Ovary (tissue), 9 donors: ENCODE measurements around the gene KRTAP5-5. TPM values are rescaled to one million over a fixed set of nuclear protein-coding genes. Genes with fewer than 3 reads are reported as not detected.

ENCODE experiments used
- DNase-seq, 5 donors: peaks; one replicate each; pipeline ENCODE4 v3.0.0-alpha.2; 2019 to 2020
- H3K27ac ChIP-seq, 2 donors: fragments of 200-600 bp; one replicate each; pipeline versions ENCODE4 v1.5.1 to v1.8.0; 2019 to 2022
- H3K27me3 ChIP-seq: fragments of 200-600 bp; one replicate; pipeline ENCODE4 v1.8.0; 2022
- H3K36me3 ChIP-seq: fragments of 200-600 bp; sonication (generic); one replicate; pipeline ENCODE4 v1.5.1; 2019
- H3K4me1 ChIP-seq: one replicate; pipeline ENCODE4 v1.8.1; 2013; ENCODE audit warnings: mild to moderate bottlenecking, moderate library complexity; ENCODE audit not compliant: insufficient read depth
- H3K4me3 ChIP-seq: fragments of 200-600 bp; sonication (generic); one replicate; pipeline ENCODE4 v1.5.1; 2017
- H3K9me3 ChIP-seq, 2 donors: fragments of 200-600 bp in 1 of 2; sonication (generic) in 1 of 2; one replicate each; pipeline versions ENCODE4 v1.5.1 to v1.8.1; 2013 to 2019; ENCODE audit warnings: mild to moderate bottlenecking in 1 of 2, moderate library complexity in 1 of 2
- CTCF ChIP-seq, 3 donors: fragments of 450-650 bp in 2 of 3; fragments of 200-600 bp in 1 of 3; IDR thresholded peaks; one replicate each; pipeline versions ENCODE4 v1.5.1 to v1.8.0; 2016 to 2022; ENCODE audit warnings: antibody characterized with exemption in 3 of 3, mild to moderate bottlenecking in 1 of 3
- EP300 ChIP-seq: sonication (generic); formaldehyde crosslinking; IDR thresholded peaks from one replicate; pipeline ENCODE4 v1.6.1; 2017; ENCODE audit warnings: antibody characterized with exemption
- POLR2A ChIP-seq: fragments of 450-650 bp; IDR thresholded peaks from one replicate; pipeline ENCODE4 v1.6.1; 2017; ENCODE audit warnings: antibody characterized with exemption, mild to moderate bottlenecking, moderate library complexity
- WGBS, 3 donors: extraction: QIAGEN DNeasy Blood & Tissue Kit in 1 of 3; methylation state at CpG; one replicate each; pipeline versions ENCODE4 v1.1.5 to v1.1.7; 2013 to 2017; 5-methylcytosine and 5-hydroxymethylcytosine counted together
- intact Hi-C, 4 donors: fragments of 100-400 bp; cut with DNase I; formaldehyde crosslinking; loops; one replicate each; pipeline versions ENCODE4 v1.11.0 to v1.15.1; 2022 to 2023
- polyA plus RNA-seq, 2 donors: library from polyadenylated mRNA; stranded (reverse); fragments of 200-250 nt in 1 of 2; fragments of 350-450 nt in 1 of 2; fragmentation: Illumina TruSeq in 1 of 2; extraction: RNeasy Lipid Tissue Mini Kit (QIAGEN cat#74804) in 1 of 2; gene quantifications; one replicate each; pipeline ENCODE4 v1.2.3, GENCODE V29; 2013 to 2014
- total RNA-seq, 7 donors: library from RNA; depleted of rRNA in 2 of 7; stranded (reverse); fragments of >200 nt in 2 of 7; fragmentation: NEBNext Ultra II Directional in 3 of 7; extraction: Animal tissue kit (Norgen Biotek cat#: 25700) in 3 of 7; gene quantifications; one replicate each; pipeline versions ENCODE4 v1.1.0 to v1.2.4, GENCODE V29; 2016 to 2023
- donor health status: DM: no; HTN: no; CAD: no; lungs with moderate emphysema.
- donor health status: DM: no; HTN: no; CAD: no.
- donor health status: Bipolar disorder and iron deficiency.
- donor health status: DM: yes; HTN: yes; CAD: no.
- donor health status: DM: no; HTN: no; CAD: no.
- donor health status: DM: yes; HTN: yes; CAD: no.

The KRTAP5-5 gene
- total and polyA plus RNA-seq, 9 donors: not detected

DNA sequence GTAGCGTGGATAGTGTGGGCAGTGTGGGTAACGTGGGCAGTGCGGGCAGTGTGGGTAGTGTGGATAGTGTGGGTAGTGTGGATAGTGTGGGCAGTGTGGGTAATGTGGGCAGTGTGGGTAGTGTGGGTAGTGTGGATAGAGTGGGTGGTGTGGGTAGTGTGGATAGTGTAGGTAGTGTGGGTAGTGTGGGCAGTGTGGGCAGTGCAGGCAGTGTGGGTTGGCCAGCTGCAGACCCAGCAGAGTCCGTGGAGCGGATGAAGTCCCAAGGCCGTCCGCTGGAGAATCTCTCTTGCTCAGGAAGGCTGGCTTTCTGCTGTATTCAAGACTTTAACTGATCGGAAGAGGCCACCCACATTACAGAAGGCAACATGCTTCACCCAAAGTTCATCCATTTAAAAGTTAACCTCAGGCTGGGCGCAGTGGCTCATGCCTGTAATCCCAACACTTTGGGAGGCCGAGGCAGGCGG lies 41.4 kb downstream of the KRTAP5-5 start:
- intact Hi-C loops: no loop called here
- H3K4me3 ChIP-seq: no peak overlapping the region
- H3K4me1 ChIP-seq: no peaks in the 10 kb centered on the region
- 58 to 77% (median 70%) methylated on average over 11 of the region's 11 CpGs for WGBS, 3 donors
- no peaks in the 10 kb centered on the region for H3K9me3 ChIP-seq
- no peaks in the 10 kb centered on the region for H3K27me3 ChIP-seq
- DNase-seq: no peak
- H3K27ac ChIP-seq: no peak overlapping the region
- no peaks in the 10 kb centered on the region for H3K36me3 ChIP-seq
- TF ChIP-seq CTCF (IDR thresholded peaks at IDR 0.05) (no peak), POLR2A (no peak), EP300 (no peak)

- intact Hi-C loops: no loop called here
- no peak overlapping the region for H3K27ac ChIP-seq
- no peak overlapping the region for H3K4me3 ChIP-seq
- H3K9me3 ChIP-seq: no peaks in the 10 kb centered on the region
- DNase-seq: no peak
- no peaks in the 10 kb centered on the region for H3K36me3 ChIP-seq
- TF ChIP-seq CTCF (IDR thresholded peaks at IDR 0.05) (no peak), EP300 (no peak), POLR2A (no peak)
- no peaks in the 10 kb centered on the region for H3K27me3 ChIP-seq
- H3K4me1 ChIP-seq: no peaks in the 10 kb centered on the region
- 74 to 84% (median 76%) methylated on average over 11 of the region's 11 CpGs for WGBS, 3 donors
These were observed 42.1 kb downstream of the KRTAP5-5 start for GRCh38 chr11:1671658-1672057.

- 80 to 88% (median 84%) methylated on average over 15 of the region's 15 CpGs for WGBS, 3 donors
- TF ChIP-seq CTCF (IDR thresholded peaks at IDR 0.05) (no peak), EP300 (no peak), POLR2A (no peak)
- H3K27me3 ChIP-seq: no peaks in the 10 kb centered on the region
- H3K4me3 ChIP-seq: no peak overlapping the region
- DNase-seq: no peak
- H3K27ac ChIP-seq: no peak overlapping the region
- no peaks in the 10 kb centered on the region for H3K9me3 ChIP-seq
- no peaks in the 10 kb centered on the region for H3K36me3 ChIP-seq
- intact Hi-C loops: no loop called here
- no peaks in the 10 kb centered on the region for H3K4me1 ChIP-seq
These were observed 43.2 kb downstream of the KRTAP5-5 start for GRCh38 chr11:1672613-1673350.

DNA sequence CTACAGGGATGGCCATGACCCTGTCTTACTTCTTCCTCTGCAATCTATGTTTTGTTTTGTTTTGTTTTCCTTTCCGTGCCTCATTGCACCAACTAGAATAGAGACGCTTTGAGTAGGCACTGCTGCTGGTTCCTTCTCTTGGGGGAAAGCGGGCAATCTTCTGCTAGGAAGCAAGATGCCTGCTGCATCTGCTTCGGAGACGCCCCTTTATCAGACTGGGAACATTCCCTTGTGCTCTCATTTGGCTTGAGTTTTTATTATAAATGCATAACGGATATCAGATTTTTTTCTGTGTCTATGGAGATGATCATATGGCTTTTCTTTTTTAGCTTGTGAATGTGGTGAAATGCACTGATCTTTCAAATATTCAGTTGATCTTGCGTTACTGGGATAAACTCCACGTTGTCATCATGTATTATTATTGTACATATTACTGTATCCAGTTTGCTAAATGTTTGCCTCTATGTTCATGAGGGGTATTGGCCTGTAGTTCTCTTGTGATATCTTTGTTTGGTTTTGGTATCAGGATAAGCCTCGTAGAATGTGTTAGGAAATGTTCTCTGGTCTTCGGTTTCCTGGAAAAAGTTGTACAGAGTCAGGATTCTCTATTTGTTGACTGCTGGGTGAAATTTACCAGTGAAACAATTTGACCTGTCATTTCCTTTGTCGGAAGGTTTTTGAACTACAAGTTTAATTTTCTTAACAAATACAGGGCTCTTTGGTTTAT lies 44.0 kb downstream of the KRTAP5-5 start:
- TF ChIP-seq CTCF (IDR thresholded peaks at IDR 0.05) (no peak), EP300 (no peak), POLR2A (no peak)
- intact Hi-C loops: no loop called here
- Histone ChIP-seq H3K36me3 (no peaks in the 10 kb centered on the region), H3K27me3 (no peaks in the 10 kb centered on the region), H3K27ac (no peak overlapping the region), H3K4me3 (no peak overlapping the region), H3K4me1 (no peaks in the 10 kb centered on the region), H3K9me3 (no peaks in the 10 kb centered on the region)
- DNase-seq: no peak
- WGBS, 3 donors: 27 to 41% (median 30%) methylated on average over 11 of the region's 11 CpGs
